HG03469 (cell line): Measurements from ENCODE around the gene RTKN.
"Not testable (repeated sequence)": the region's sequence is repeated elsewhere in the genome, so short reads cannot be mapped to it uniquely, and the experiment has no call there.

Experiments used
- ATAC-seq: cut with Tn5 transposase; IDR thresholded peaks from one replicate; pipeline ENCODE4 v1.9.1; 2021; ENCODE audit warnings: mild to moderate bottlenecking, moderate library complexity, moderate number of reproducible peaks; ENCODE audit not compliant: unreplicated experiment

Gene RTKN, protein sequence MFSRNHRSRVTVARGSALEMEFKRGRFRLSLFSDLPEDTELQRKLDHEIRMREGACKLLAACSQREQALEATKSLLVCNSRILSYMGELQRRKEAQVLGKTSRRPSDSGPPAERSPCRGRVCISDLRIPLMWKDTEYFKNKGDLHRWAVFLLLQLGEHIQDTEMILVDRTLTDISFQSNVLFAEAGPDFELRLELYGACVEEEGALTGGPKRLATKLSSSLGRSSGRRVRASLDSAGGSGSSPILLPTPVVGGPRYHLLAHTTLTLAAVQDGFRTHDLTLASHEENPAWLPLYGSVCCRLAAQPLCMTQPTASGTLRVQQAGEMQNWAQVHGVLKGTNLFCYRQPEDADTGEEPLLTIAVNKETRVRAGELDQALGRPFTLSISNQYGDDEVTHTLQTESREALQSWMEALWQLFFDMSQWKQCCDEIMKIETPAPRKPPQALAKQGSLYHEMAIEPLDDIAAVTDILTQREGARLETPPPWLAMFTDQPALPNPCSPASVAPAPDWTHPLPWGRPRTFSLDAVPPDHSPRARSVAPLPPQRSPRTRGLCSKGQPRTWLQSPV

DNA sequence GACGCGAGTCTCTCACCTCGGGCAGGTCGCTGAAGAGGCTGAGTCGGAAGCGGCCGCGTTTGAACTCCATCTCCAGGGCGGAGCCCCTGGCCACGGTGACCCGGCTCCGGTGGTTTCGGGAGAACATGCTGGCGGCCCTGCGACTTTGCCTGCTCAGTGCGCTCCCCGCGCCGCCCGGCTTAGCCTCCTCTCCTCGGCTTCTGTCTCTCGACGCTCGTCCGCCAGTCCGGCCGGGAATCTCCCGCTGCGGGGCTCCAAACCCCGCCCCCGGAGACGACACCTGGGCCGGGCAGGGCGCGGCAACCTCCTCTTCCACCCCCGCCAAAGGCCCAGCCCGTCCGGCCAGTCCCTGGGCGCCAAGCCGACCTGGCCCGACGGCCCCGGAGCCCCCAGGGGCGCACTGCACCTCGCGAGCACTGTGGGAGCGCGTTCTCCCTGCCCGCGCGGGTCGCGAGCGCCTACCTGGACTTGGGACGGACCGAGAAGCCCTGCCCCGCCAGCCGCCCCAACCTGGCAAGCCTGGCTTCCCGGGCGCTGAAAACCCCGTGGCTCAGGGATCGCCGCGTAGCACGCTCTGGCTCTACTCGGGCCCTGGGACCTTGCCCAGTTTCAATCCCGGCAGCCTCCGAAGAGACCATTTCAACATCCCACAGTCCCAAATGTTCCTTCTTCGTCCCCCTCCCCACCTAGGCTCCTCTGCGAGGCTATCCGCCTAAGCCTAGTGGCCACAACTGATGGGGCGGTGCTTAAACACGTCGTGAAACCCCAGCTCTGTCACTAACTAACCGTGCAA, at the start of gene RTKN:
TSS of gene RTKN (minus strand) at position 248 of the 793 bp plus-strand sequence. CDS start at position 127, 121 bp downstream.
- no peak for ATAC-seq

DNA sequence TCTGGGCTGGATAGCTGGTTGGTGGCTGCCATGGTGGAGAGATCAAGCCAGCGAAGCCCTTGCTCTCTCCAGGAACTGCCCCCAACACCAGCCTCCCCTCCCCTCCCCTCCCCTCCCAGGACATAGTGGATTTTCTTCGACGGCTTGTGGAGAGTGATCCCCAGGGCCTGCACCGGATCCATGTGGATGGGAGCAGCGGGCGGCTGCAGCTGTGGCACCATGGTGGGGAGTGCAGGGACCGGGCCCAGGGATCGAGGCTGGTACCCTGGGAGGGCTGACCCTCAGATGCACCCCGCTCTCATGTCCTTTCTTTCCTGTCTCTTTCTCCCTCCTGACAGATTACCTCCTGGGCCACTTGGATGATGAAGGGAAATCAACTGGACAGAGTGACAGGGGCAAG, 48.2 kb upstream of the RTKN start:
- ATAC-seq, result no peak

DNA sequence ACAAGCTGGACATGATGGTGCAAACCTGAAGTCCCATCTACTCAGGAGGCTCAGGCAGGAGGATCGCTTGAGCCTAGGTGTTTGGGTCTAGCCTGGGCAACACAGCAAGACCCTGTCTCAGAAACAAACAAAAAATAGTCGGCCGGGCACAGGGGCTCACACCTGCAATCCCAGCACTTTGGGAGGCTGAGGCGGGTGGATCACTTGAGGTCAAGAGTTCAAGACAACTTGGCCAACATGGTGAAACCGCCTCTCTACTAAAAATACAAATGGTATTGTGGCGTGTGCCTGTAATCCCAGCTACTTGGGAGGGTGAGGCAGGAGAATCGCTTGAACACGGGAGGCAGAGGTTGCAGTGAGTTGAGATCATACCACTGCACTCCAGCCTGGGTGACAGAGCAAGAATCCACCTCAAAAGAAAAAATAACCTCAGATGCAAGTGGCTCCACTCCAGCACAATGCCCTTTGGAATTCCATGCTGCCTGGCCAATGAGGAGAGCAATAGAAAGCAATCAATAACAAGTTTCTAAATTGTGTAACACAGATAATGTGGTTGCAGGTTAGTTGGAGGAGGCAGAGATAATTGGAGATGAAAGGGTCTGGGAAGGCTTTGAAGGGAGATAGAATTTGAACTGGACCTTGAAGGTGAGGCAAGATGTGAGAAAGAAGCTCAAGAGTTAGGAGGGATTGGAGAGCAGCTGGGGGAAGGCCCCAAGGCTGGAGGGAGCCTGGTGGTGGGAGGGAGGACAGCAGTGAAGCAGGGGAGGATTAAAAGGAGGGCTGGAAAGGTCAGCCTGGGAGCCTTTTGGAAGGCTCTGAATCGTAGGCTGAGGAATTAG, 47.1 kb upstream of the RTKN start:
- no peak for ATAC-seq

DNA sequence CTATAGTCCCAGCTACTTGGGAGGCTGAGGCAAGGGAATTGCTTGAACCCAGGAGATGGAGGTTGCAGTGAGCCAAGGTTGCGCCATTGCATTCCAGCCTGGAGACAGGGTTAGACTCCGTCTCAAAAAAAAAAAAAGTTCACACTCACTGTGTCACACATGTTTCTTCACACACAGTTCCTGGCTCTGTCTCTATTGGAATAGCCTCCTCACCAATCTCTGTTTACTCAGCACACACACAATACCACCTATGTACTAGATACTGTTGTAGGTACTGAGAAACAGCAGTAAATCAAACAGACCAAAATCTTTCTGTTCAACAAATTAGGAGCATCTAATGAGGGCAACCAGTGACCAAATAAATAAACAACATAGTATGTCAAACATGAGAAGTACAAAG, 44.4 kb upstream of the RTKN start:
- ATAC-seq, result no peak

DNA sequence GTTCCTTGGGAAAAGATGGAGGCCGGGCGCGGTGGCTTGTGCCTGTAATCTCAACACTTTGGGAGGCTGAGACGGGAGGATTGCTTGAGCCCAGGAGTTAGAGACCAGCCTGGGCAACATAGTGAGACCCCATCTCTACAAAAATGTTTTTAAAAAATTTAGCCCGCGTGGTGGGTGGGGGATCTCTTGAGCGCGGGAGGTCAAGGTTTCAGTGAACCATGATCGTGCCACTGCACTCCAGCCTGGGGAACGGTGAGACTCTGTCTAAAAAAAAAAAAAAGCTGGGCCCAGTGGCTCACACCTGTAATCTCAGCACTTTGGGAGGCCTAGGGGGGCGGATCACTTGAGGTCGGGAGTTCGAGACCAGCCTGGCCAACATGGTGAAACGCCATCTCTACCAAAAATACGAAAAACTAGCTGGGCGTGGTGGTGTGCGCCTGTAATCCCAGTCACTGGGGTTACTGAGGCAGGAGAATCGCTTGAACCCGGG, 42.0 kb upstream of the RTKN start:
- ATAC-seq, result not testable (repeated sequence)

DNA sequence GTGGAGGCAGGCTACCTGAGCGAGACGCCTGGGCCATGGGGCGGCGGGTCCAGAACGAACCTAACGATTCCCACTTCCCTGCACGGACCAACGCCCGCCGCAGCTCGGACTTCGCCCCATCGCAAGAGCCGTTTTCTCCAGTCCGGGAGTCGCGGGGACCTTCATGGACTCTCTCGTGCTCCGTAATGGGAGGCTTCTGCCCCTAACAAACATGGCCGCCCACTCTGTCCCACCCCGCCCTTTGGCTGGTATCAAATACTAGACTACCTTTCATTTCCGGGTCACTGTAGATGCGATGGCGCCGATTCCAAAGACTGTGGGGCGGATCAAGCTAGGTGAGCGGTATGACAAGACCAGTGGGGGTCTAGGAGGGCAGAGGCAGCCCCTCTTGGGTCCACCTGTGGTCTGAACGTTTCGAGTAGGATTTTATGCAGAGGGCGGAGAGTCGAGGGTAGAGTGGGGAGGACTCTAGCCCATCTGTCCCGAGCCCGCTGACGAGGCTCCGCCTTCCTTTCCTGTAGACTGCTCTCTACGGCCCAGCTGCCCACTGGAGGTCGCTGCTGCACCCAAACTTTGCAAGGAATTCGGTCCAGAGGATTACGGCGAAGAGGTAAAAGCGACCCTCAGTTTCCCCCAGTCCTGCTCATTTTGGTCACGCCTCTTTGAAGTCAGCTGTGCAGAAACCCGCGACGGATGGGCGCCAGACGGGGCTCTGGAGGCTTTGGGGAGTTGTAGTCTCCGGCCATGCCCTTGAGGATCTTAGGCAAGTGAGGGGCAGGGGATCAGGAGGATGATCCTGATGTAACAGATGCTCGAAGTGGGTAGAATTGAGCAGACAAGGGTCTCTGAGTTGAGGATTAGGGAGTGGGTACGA, 41.3 kb upstream of the RTKN start, which contains the start of the genes CCDC142 and TTC31:
TSS of gene CCDC142 (minus strand) at position 198 of the 874 bp plus-strand sequence. CDS start at position 37, 161 bp downstream.
TSS of gene TTC31 (plus strand) at position 281 of the 874 bp plus-strand sequence. CDS start at position 296, 15 bp downstream.
- ATAC-seq, result peak; percentile 64

DNA sequence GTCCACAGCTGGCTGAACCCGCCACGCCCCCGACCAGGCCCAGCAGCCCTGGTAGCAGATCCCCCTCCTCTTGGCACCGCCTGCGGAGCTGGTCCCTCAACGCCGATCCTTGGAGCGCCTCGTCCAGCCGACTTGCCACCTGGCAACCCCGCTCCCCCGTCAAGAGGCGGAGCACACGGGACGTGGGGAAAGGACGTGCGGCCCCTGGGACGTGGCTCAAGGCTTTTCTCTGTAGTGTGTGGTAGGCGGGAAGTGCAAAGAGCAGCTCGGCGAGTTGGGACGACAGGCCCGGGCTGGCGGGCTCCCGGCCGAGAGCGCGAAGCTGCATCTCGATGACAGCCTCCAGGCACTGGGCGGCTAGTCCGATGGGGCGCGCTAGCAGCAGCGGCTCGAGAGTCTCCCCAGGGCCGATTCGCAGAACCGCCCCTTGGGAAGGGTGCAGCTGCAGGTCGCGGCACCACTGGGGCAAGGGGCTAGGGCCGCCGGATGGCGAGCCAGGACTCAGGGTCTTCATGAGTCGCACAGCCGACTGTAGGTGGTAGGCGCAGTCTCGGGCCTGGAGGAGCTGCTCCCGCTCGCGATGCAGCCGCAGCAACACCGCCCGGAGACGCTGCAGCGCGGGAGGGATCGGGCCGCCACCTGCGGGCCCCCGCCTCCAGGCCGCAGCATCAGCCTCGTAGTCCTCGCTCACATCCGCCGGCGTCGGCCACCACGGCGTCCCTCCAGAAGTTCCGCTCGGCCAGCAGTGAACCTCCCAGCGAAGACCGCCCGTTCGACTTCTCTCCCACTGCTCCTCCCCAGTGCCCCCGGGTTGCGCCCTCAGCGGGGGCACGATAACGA, 40.4 kb upstream of the RTKN start:
- peak; percentile 30 for ATAC-seq

DNA sequence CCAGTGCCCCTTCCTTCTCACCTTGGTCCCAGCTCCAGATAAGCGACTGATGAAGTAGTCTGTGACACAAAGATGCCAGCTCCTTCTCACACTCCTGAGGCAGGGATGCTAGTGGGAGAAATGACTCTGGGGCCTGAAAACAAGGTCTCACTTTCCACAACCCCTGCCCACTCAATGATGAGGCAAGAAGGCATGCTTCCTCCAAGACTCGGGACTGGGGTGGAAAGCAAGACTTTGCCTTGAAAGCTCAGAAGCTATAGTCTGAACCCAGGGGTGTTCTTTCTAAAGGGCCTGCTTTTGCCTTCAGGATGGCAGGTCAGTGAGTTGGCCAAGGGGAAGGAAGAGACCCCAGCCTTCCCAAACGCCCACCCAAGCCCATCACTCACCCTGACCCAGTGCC, 39.7 kb upstream of the RTKN start:
- ATAC-seq, result no peak

DNA sequence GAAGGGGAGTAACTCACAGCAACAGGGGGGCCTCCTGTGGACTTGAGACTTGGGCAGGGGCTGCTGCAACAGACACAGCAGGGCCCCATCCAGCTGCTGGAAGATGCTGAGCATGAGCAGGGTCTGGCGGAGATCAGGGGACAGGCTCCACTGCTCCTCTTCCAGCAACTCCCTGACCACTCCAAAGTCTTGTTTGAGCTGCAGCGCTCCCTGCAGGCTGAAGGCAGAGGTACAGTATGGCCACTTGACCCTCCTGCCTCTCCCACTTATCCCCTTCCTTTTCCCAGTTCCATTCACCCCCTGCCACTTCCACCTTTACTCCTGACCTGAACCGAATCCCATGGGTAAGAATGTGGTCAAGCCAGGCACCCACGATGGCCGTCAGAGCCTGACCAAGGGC, 33.2 kb upstream of the RTKN start:
- ATAC-seq, result no peak

DNA sequence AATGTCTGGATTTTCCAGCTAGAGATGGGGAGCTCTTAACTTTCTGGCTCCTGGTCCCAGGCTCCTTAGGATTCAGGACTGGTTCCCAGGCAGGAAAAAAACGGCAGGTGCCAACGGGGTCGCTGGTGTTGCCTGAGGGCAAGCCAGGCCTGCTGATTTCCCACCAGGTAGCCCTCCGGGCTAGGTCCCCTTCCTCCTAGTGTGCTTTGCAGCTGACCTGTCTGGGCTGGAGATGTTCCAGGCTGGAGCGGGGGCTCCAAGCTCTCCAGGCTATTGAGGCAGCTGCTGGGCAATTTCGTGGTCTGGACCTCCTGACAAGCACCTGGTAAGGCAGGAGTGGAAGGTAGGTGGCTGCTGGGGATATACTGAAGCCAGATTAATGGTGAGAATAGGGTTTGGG, 32.7 kb upstream of the RTKN start:
- ATAC-seq, result no peak

DNA sequence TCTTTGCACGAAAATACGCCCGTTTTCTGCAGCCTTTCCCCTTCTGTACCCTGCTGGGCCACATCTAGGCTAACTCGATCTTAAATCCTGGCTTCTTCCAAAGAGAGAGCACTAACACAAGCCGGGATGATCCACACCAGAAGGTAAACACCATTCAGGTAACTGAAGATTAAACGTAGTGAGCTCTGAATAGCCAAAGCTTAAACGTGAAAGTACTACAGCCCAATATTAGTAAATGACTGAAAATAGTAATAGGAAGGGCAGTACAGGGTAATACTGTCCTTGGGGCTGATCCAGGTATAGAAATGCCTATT, 31.2 kb upstream of the RTKN start:
- ATAC-seq, result no peak

DNA sequence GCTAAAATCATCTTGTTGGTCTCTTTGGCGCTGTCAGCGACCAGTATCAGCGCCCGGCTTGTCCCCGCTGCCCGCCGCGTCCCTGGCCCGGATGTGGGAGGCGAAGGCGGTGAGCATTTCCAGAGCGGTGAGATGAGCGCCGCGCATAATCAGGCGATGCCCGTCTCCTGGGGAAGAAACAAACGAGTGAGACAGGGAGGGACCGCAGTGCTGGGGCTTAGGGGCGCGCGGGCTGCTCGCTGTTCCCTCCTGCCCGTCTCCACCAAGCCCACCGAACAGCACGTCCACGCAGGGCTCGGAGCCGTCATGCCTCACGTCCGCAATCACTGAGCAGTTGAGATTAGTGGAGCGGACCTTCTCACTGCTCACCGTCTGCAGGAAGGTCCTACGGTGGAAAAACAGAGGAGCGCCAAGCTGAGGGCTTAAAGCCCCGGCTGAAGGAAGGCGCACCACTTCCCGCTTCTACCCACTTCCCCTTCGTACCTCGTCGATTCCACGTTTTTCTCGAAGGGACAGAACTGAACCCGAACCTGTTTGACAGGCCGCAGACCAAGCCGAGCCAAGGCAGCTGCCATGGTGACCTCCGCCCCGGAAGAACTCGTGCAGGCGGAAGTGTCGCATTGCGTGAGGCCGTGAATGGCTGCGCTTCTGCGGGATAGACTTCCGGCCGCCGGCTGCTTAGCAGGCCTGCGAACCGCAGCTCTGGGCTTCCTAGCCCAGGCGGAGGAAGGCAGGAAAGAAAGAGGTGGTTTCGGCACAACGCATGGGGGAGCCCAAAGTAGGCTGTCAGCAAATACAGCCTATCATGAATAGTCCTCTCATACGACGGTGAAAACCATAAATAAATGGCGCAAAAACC, 30.6 kb upstream of the RTKN start, which contains the start of gene MRPL53:
TSS of gene MRPL53 (minus strand) at position 595 of the 859 bp plus-strand sequence. CDS start at position 575, 20 bp downstream.
- ATAC-seq, result peak; percentile 63

DNA sequence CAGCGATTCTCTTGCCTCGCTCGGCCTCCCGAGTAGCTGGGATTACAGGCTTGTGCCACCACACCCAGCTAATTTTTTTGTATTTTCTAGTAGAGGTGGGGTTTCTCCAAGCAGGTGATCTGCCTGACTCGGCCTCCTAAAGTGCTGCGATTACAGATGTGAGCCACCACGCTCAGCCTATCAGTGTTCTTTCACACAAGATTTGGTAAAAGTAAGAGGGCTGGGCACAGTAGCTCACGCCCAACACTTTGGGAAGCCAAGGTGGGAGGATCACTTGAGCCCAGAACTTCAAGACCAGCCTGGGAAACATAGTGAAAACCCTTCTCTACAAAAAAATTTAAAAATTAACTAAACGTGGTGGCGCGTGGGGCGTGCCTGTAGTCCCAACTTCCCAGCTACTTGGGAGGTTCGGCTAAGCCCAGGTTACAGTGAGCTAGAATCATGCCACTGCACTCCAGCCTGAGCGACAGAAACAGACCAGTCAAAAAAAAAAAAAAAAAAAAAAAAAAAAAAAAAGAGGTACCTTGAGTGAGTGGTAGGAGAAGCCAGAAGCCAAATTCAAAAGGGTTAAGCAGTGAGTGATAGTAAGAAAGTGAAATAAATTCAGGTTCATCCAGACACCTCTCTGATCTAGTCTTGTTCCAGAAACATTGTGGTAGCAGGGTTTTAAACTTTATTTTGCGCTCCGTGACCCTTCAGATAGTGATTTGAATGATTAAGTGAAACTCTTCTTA, 29.8 kb upstream of the RTKN start:
- no peak for ATAC-seq

DNA sequence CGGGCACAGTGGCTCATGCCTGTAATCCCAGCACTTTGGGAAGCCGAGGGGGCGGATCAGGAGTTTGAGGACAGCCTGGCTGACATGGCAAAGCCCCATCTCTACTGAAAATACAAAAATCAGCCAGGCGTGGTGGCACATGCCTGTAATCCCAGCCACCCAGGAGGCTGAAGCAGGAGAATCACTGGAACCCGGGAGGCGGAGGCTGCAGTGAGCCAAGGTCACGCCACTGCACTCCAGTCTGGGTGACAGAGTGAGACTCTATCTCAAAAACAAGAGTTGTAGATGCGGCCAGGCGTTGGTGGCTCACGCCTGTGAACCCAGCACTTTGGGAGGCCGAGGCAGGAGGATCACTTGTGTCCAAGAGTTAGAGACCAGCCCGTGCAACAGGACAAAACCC, 29.0 kb upstream of the RTKN start:
- ATAC-seq, result not testable (repeated sequence)

DNA sequence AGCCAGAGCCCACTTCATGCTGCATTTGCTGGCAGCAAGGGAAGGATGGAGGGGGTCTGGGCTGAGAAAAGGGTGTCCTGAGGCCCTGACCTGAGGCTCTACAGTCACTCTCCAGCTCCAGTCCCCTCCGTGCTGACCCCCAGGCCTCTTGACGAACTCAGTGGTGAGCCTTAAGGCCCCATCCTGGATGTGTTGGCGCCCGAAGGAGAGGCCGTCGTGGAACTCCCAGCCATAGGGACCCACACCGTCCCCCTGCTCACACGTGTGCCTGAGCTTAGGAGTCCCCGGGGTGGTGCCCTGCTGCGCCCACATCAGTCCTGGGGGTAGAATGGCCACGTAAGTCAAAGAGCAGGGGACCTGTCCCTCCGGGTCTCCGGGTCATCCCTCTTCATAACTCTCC, 22.7 kb upstream of the RTKN start:
- no peak for ATAC-seq

DNA sequence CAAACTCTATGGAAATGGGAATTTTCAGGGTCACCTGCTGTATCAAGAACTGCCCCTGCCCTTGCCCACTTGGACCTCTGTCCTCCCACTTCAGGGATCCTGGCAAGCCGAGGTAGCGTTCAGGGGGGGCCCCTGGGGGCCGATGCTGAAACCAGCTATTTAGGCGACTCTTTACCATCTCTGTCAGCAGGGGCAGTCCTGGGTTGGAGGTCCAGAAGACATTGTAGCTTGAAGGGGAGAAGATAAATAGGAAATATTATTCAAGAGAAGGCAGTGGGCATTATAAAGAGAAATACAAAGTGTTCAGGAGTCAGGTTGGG, 21.0 kb upstream of the RTKN start:
- ATAC-seq, result no peak
